Tongue (tissue), 2 donors: ENCODE data around the gene PATE2. TPM values are rescaled to one million over a fixed set of nuclear protein-coding genes. Genes with fewer than 3 reads are reported as not detected.

Experiments used
- DNase-seq: peaks from one replicate; pipeline ENCODE4 v3.0.0-alpha.2; 2015
- total RNA-seq: library from RNA; depleted of rRNA; stranded (reverse); fragments of >200 nt; gene quantifications from one replicate; pipeline ENCODE4 v1.2.3, GENCODE V29; 2014

The PATE2 gene
- total RNA-seq = not detected

- no peak for DNase-seq
Measured at GRCh38 chr11:125778728-125779127, at the start of gene PATE2. PATE2 (minus strand) TSS chr11:125778828; CDS start chr11:125778773, 55 bp downstream.

- no peak for DNase-seq
Measured at GRCh38 chr11:125807909-125808308, 29.3 kb upstream of the PATE2 start.

GRCh38 chr11:125802387-125802786 lies 23.8 kb upstream of the PATE2 start:
- no peak for DNase-seq

- no peak for DNase-seq
Measured at GRCh38 chr11:125799808-125800207, 21.2 kb upstream of the PATE2 start.

GRCh38 chr11:125797641-125798040 lies 19.0 kb upstream of the PATE2 start:
- DNase-seq = no peak

- DNase-seq = no peak
Measured at GRCh38 chr11:125790825-125791224, 12.2 kb upstream of the PATE2 start.

GRCh38 chr11:125787827-125788226 lies 9.2 kb upstream of the PATE2 start, which contains the start of gene PATE3:
PATE3 (plus strand) TSS chr11:125788127; CDS start chr11:125788152, 25 bp downstream.
- no peak for DNase-seq

- DNase-seq = no peak
Measured at GRCh38 chr11:125784678-125785077, 6.0 kb upstream of the PATE2 start.

GRCh38 chr11:125777309-125777708 lies 1.3 kb downstream of the PATE2 start:
- no peak for DNase-seq

- no peak for DNase-seq
Measured at GRCh38 chr11:125773516-125773915, 5.1 kb downstream of the PATE2 start.

- DNase-seq = no peak
Measured at GRCh38 chr11:125772834-125773505, 5.7 kb downstream of the PATE2 start.

- DNase-seq = no peak
Measured at GRCh38 chr11:125770583-125770982, 8.0 kb downstream of the PATE2 start.

GRCh38 chr11:125768336-125769046 lies 10.1 kb downstream of the PATE2 start:
- no peak for DNase-seq

GRCh38 chr11:125766251-125766650 lies 12.4 kb downstream of the PATE2 start:
- DNase-seq = no peak

- DNase-seq = no peak
Measured at GRCh38 chr11:125763483-125763882, 15.1 kb downstream of the PATE2 start.

GRCh38 chr11:125762445-125762844 lies 16.2 kb downstream of the PATE2 start:
- DNase-seq = no peak

- no peak for DNase-seq
Measured at GRCh38 chr11:125756050-125756449, 22.6 kb downstream of the PATE2 start.

- no peak for DNase-seq
Measured at GRCh38 chr11:125750629-125751028, 28.0 kb downstream of the PATE2 start.

GRCh38 chr11:125745979-125746378 lies 32.6 kb downstream of the PATE2 start, which contains the start of gene PATE1:
PATE1 (plus strand) TSS chr11:125746279; CDS start chr11:125746305, 26 bp downstream.
- no peak for DNase-seq

- no peak for DNase-seq
Measured at GRCh38 chr11:125743681-125744080, 34.9 kb downstream of the PATE2 start.

GRCh38 chr11:125740617-125741016 lies 38.0 kb downstream of the PATE2 start:
- DNase-seq = no peak

GRCh38 chr11:125728969-125729368 lies 49.7 kb downstream of the PATE2 start:
- DNase-seq = no peak
